Urothelium cell line (cell line): ENCODE data around the gene MICB.
"Not testable (repeated sequence)": the region's sequence is repeated elsewhere in the genome, so short reads cannot be mapped to it uniquely, and the experiment has no call there.

Experiments used
- DNase-seq: peaks from one replicate; pipeline ENCODE4 v3.0.0; 2011; ENCODE audit warnings: low spot score, mixed read lengths
- FAIRE-seq: peaks from 2 replicates; lab custom pipeline; 2011; peaks lifted over from hg19 to GRCh38; lab: Jason Lieb, UNC

The MICB gene

GRCh38 chr6:31498748-31499147, 803 bp downstream of the MICB start:
- DNase-seq (no peak), FAIRE-seq (no peak)

GRCh38 chr6:31499648-31500047, 1.7 kb downstream of the MICB start:
- not testable (repeated sequence) for DNase-seq, FAIRE-seq

GRCh38 chr6:31502586-31502985, 4.6 kb downstream of the MICB start:
- DNase-seq (no peak), FAIRE-seq (no peak)

GRCh38 chr6:31509036-31509435, 11.1 kb downstream of the MICB start:
- DNase-seq, FAIRE-seq: not testable (repeated sequence)

GRCh38 chr6:31510007-31510406, 12.1 kb downstream of the MICB start:
- no peak for DNase-seq

GRCh38 chr6:31513456-31514165, 15.7 kb downstream of the MICB start:
- DNase-seq (no peak), FAIRE-seq (no peak)

More at GRCh38 chr6:31510007-31510406, 12.1 kb downstream of the MICB start:
- FAIRE-seq = no peak

- DNase-seq = no peak
These were observed 23.9 kb downstream of the MICB start for GRCh38 chr6:31521835-31522234.

DNA sequence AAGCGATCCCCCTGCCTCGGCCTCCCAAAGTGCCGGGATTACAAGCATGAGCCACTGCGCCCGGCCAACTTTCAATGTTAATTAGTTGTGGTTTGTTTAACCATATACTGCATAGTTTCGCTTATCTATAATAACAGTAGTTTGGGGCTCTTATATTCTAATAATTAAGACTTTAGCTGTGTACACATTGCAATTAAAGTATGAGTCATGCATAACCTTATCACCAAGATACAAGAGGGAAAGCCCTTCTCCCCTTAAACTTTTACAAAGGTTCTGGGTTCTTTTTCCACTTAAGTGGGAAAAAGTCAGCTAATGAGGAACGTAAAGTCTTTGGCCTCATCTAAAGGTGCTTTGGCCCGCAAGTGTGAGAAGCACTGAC, 27.6 kb downstream of the MICB start:
- DNase-seq = no peak
- no peak for FAIRE-seq

More at GRCh38 chr6:31521835-31522234, 23.9 kb downstream of the MICB start:
- no peak for FAIRE-seq

- DNase-seq (no peak), FAIRE-seq (no peak)
These were observed 28.1 kb downstream of the MICB start for GRCh38 chr6:31525932-31526591.

DNA sequence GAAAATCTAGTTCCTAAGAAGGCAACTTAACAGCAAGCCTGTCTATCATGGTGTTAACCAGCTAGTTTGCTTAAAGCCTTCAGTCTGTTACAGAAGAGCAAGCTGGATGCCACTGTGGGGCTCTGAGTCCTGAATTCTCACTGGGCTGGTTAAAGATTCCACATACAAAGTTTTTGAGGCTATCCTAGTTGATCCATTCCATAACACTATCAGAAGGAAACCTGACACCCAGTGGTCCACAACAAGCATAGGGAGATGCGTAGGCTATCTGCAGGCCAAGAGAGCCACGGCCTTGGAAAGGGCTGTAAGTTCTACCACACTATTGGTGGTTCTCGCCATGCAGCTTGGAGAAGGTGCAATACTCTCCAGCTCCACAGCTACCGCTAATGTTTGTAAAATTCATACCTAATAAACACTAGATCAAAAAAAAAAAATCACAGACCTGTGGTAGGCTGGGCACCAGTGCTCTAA, 30.4 kb downstream of the MICB start:
- DNase-seq = no peak
- no peak for FAIRE-seq

DNA sequence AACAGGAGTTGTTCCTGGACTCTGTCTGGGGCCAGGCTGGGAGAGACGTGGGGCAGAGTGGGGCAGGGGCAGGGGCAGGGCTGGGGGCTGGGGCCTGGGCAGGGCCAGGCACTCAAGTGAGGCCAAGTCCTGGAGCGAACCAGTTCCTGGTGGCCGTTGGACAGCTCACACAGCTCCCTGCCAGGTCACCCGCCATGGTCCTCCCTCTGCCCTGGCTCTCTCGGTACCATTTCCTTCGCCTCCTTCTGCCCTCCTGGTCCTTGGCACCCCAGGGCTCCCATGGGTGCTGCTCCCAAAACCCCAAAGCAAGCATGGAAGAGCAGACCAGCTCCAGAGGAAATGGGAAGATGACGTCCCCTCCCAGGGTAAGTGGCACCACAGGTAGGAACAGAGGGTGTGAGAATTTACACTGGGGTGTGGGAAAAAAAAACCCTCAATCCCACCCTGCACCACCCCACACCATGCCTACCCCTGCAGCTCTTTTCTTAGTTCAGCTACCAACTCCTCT, 30.9 kb downstream of the MICB start, which contains the start of gene MCCD1:
Gene MCCD1 (plus strand): TSS at position 142 of the 508 bp plus-strand sequence. CDS start 53 bp downstream, at position 195.
- DNase-seq (no peak), FAIRE-seq (no peak)

- DNase-seq (no peak), FAIRE-seq (no peak)
These were observed 31.6 kb downstream of the MICB start for GRCh38 chr6:31529329-31530150.

DNA sequence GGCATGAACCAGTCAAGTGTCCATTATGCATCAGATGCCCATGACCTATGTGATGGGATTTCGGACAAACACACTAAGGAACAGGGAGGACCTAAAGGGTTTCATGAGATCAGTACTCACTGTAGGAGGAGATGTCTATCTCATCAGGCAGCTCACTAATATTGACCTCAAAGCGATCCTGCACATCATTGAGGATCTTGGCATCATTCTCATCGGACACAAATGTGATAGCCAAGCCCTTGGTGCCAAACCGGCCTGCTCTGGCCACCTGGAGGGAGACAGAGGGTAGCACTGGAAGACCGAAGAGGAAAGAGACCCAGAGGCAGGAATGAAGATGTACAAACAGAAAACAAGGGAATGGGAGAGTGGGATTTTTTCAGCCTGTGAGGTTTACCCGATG, 32.7 kb downstream of the MICB start:
- DNase-seq (no peak), FAIRE-seq (no peak)

DNA sequence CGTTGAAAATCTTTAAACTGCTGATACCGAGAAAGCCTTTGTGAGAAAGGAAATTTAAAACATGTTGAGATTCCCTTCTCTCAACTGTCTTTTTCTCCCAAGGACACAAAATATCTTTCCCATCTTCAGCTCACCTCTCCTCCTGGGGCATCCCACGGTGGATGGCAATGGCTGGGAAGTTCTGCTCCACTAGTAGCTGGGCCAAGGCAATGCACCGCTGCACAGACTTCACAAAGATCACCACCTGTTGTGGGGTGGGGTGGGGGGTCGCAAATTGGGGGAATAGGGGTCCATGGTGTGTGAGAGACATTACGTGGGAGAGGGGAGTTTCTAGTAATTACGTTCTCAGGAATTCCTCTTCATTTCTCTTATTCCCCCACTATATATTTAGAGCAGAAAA, 33.2 kb downstream of the MICB start:
- FAIRE-seq (no peak), DNase-seq (no peak)

DNA sequence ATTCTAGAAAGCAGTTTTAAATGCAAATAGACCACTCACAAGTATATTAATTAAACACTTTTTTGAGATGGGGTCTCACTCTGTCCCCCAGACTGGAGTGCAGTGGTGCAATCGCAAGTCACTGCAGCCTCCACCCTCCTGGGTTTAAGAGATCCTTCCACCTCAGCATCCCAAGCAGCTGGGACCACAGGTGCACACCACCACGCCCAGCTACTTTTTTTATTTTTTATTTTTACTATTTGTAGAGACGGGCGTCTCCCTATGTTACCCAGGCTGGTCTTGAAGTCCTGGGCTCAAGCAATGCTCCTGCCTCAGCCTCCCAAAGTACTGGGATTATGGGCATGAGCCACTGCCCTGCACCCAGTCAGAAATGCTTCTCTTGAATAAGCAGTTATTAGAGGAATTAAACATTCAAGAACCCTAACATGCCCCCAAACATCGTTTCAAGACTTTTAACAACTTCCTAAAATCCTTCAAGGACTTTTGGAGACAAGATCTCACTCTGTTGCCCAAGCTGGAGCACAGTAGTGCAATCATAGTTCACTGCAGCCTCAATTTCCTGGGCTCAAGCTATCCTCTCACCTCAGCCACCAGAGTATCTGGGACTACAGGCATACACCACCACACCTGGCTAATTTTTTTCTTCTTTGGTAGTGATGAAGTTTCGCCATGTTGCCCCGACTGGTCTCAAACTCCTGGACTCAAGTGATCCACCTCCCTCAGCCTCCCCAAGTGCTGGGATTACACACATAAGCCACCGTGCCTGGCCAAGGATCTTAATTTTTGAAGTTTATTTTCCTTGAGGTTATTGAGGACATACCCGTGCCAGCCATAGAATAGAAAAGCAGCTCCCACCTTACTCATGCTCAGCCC, 34.1 kb downstream of the MICB start:
- no peak for DNase-seq
- FAIRE-seq = no peak

DNA sequence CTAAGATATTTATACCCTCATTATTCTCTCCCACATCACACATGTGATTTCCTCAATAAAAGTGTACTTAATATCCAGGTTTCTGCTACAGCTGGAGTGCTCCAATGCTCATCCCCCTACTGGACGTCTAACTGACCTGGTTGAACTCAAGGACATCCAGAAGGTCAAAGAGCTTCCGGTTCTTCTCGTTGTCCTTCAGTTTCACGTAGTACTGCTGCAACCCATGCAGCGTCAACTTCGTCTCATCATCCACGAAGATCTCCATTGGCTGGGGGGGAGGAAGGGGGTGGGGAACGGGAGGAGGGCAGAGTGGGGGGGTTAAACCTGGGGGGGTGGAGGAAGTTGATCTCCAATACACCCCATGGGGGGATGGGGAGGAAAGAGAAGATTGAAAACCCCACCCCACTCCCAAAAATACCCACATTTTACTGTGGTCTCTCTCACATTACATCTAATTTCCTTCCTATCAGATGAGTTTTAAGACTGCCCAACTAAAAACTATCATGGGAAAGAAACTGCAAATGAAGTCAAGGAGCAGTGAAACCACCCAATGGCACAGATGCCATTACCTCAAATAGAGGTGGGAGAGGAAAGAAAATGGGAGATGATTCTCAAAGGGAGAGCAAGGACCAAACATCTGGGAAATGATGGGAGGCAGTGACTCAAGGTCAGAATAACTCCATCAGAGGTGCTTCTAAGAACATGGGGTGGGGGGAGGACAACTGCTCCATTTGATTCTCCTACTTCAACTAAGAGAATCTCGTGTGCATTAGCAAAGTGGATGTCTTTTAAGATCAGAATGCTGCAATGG, 34.9 kb downstream of the MICB start:
- FAIRE-seq (no peak), DNase-seq (no peak)

- no peak for FAIRE-seq
- DNase-seq = no peak
These were observed 35.5 kb downstream of the MICB start for GRCh38 chr6:31533455-31533841.

DNA sequence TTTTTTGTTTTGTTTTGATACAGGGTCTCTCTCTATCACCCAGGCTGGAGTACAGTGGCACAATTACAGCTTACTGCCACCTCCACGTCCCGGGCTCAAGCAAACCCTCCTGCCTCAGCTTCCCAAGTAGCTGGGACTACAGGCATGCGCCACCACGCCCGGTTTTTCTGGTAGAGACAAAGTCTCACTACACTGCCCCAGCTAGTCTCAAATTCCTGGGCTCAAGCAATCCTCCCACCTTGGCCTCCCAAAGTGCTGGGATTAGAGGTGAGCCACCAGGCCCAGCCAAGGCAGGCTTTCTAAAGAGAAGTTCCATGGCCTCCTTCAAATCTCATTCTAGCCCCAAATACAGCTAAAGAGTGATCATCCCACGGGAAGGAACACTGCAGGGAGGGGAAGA, 36.1 kb downstream of the MICB start:
- DNase-seq (no peak), FAIRE-seq (no peak)

- DNase-seq (no peak), FAIRE-seq (no peak)
These were observed 36.6 kb downstream of the MICB start for GRCh38 chr6:31534521-31535040.
